GM12892 (cell line): ENCODE measurements around the gene HTRA1.

ENCODE experiments used
- DNase-seq: peaks from one replicate; pipeline ENCODE4 v3.0.0; 2011; ENCODE audit not compliant: insufficient read length
- FAIRE-seq: peaks from 2 replicates; lab custom pipeline; 2011; peaks lifted over from hg19 to GRCh38; lab: Jason Lieb, UNC
- POLR2A ChIP-seq: IDR thresholded peaks from 2 replicates; pipeline ENCODE4 v1.6.1; 2011; ENCODE audit warnings: low read depth, low read length, control low read depth
- POLR2AphosphoS5 ChIP-seq: IDR thresholded peaks from 2 replicates; pipeline ENCODE4 v1.6.1; 2011; ENCODE audit warnings: low read depth, low read length, control low read depth
- TAF1 ChIP-seq: IDR thresholded peaks from 2 replicates; pipeline ENCODE4 v1.6.1; 2011; ENCODE audit warnings: low read depth, mild to moderate bottlenecking, control low read depth, low read length, borderline replicate concordance

The HTRA1 gene

DNA sequence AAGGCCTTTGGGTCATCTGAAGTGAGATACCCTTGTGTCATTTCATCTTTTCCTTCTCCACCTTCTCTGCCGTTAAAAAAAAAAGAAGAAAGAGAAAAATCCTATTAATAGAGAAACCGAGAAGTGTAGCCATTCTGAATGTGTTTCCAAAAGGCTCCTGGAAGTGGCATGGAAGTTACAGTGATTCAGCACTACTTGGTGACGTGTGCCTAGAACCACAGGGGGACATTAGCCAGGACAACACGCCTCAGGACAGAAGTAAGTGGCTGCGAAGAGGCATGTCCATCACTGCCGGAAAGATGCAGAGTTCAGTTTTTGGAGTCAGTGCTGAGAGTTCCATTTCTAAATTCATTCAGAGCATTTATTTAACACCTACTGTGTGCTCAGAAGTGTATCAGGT is 6.3 kb downstream of the HTRA1 start:
- FAIRE-seq, result no peak

GRCh38 chr10:122468307-122468925 is 7.1 kb downstream of the HTRA1 start:
- DNase-seq (no peak), FAIRE-seq (no peak)
- TF ChIP-seq TAF1 (no peak), POLR2AphosphoS5 (no peak), POLR2A (no peak)

More for the DNA sequence above, 6.3 kb downstream of the HTRA1 start:
- TF ChIP-seq POLR2AphosphoS5 (no peak), TAF1 (no peak), POLR2A (no peak)
- no peak for DNase-seq

DNA sequence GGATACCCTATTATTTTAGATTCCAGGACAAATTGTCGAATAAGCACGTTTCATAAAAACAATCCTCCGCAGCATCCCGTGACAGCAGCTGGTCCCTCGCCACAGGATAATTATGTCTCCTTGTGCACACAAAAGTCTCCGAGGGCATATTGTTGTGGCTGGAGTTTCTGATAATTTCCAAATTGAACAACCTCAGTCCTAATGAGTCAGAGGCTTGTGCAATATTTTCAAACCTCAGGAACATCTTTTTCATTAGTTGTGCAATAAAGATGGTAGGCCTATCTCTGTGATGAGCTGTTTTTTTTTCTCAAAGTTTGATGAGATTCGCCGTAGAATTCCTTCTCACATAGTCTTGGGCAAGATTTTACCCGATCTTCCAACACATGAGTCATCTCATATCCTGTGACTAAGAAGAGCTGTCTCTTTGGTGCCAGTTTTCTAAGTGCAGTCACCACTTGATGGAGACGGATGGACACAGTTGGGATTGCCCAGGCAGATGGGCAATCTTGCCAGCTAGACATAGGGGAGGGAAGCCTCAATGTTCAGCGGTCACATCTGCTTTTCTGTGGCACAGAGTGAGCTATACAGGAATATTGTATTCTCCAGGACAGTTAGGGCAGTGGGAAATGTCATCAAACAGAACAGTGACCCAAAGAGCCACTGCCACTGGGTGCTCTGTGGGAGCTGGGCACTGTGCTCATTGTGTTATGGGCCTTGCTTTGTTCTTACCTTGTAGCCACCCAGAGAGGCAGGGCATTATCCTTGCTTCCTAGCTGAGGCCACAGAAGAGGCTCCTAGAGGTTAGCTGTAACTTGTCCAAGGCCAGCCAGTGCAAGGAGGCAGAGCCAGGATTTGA is 7.8 kb downstream of the HTRA1 start:
- DNase-seq (no peak), FAIRE-seq (no peak)
- TF ChIP-seq POLR2AphosphoS5 (no peak), POLR2A (no peak), TAF1 (no peak)

GRCh38 chr10:122469848-122470247 is 8.5 kb downstream of the HTRA1 start:
- FAIRE-seq, result no peak
- no peak for DNase-seq
- TF ChIP-seq POLR2A (no peak), TAF1 (no peak), POLR2AphosphoS5 (no peak)

DNA sequence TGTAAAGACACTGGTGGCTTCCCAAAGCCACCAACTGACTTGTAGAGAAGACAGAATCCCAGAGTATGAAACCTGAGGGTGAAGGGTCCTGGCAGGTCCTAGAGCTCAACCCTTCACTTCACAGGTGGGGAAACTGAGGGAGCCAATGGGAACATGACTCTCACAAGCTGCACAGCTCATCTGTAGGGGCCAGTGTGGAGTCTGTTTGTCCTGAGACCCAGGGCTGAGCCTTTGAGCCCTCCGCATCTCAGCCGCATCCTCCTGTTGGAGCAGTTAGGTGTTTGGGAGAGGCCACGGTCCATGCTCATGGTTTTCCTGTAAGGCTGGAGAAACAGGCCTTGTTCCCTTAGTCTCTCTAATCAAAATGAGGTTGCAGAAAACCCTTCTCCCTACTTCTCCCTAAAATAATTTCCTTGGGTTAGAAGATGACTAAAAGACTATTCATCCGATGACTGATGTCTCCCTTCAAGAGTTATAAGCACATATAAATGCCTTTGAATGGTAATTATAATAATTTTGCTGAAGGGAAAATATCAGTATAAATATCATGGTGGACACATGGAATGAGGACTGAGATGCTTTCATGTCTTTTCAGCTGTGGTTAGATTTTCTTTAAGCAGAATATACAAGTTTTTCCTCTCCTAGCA is 10.3 kb downstream of the HTRA1 start:
- no peak for FAIRE-seq
- DNase-seq, result no peak
- TF ChIP-seq POLR2AphosphoS5, result no peak
- TF ChIP-seq TAF1, result no peak
- no peak for TF ChIP-seq POLR2A

DNA sequence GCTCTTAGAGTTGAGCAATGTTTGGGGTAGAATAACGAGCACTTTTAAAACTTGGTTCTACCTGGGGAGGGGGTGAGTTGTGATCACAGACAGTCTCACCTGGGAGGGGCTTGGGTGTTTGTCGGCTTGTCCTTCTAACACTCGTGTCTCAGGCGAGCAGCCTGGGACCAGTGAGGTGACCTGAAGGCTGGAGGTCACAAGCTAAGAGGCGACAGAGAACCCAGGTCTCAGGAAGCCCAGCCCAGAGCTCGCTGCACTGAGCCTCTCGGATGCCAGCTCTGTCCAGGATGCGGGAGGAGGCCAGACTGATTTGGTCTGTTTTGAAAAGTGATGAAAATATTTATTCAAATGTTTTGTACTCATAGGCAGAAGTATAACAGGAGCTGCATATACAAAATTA is 11.8 kb downstream of the HTRA1 start:
- DNase-seq (no peak), FAIRE-seq (no peak)

DNA sequence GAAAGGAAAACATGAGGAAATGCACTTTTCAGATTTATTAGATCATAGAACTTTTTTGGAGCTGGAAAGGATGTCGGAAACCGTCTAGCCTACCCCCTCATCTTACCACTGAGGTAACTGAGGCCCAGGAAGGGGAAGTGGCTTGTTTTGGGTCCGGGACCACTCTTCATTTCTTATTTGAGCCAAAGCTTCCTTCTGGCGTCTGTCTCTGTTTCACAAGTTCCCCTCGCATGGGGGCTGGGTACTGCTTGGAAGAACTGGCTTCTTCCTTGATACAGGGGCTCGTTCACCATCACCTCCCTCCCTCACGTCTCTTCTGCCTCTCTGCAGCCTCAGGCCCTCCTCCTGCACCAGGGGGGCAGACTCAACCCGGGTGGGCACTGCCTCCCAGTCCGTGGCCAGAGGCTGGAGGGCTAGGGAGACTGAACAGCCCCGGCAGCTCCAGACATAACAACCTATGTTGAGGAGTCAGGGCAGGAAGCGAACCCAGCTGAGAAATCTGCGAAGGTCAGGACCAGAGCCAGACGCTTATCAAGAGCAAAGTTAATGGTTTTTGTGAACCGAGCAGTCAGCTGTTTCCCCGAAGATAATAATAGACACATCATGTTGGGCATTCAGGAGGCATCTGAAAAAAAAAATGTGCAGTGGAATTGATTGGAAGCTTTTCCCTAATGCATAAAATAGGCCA is 12.9 kb downstream of the HTRA1 start:
- no peak for DNase-seq
- no peak for TF ChIP-seq TAF1
- TF ChIP-seq POLR2A, result no peak
- TF ChIP-seq POLR2AphosphoS5, result no peak
- no peak for FAIRE-seq

More for the DNA sequence above, 11.8 kb downstream of the HTRA1 start:
- TF ChIP-seq POLR2AphosphoS5 (no peak), TAF1 (no peak), POLR2A (no peak)

GRCh38 chr10:122475100-122475499 is 13.7 kb downstream of the HTRA1 start:
- TF ChIP-seq POLR2AphosphoS5, result no peak
- TF ChIP-seq TAF1, result no peak
- TF ChIP-seq POLR2A, result no peak
- no peak for DNase-seq
- no peak for FAIRE-seq

- TF ChIP-seq POLR2A (no peak), TAF1 (no peak), POLR2AphosphoS5 (no peak)
- no peak for DNase-seq
- no peak for FAIRE-seq
Measured at GRCh38 chr10:122475591-122476332, 14.4 kb downstream of the HTRA1 start.

- FAIRE-seq (no peak), DNase-seq (no peak)
- TF ChIP-seq TAF1, result no peak
- no peak for TF ChIP-seq POLR2A
- TF ChIP-seq POLR2AphosphoS5, result no peak
Measured at GRCh38 chr10:122476333-122476695, 15.0 kb downstream of the HTRA1 start.
